Activated CD4-positive, alpha-beta T cell treated with anti-CD3 and anti-CD28 coated beads, Interleukin-10, Interleukin-2, amounts not matched to agents 100 ng/mL and 50 ng/mL, durations not matched to agents 16 hours and 8 hours (primary cell): ENCODE measurements around the gene PRPF18.
A peak's percentile ranks its signal among the peaks of the same experiment; 100 is the strongest.

ENCODE experiments used
- DNase-seq: peaks from one replicate; pipeline ENCODE4 v3.0.0-alpha.2; 2020

The PRPF18 gene

GRCh38 chr10:13644866-13645265 is 58.1 kb downstream of the PRPF18 start:
- no peak for DNase-seq

- DNase-seq: no peak
These were observed 61.7 kb downstream of the PRPF18 start for GRCh38 chr10:13648425-13648824.

- DNase-seq: no peak
These were observed 63.2 kb downstream of the PRPF18 start for GRCh38 chr10:13649844-13650520.

- DNase-seq: no peak
These were observed 64.2 kb downstream of the PRPF18 start for GRCh38 chr10:13650961-13651360.

DNA sequence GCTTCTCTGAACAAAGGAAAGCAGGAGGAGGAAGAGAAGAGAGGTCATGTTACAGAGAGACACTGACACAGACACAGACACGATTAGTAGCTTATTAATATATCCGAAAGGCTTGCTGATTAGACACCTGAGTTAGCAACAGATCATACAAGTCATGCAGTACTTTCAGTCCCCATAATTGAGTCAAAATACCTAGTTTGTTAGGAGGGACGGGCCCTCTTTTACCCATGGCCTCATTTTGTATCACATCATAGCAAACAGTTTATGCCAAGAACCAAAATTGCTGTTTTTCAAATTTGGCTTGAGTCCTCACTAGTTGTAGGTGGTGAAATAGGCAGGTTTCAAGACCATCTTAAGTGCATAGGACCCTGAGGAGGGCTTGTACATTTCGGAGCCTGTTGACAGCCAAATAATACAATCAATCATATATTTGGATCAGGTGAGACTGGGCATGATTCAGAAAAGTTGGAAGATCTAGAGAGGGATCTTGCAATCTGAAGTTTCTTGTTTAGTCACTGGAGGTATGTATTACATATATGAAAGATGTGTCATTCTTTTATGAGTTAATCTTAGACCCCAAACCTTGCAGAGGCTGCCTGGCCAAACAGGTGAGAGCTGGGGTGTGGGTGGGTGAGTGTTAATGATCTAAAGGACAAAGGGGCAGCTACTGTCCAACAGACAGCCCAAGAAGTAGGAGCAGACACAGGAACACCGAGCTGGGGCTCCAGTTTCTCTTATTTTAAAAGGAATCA is 65.4 kb downstream of the PRPF18 start:
- no peak for DNase-seq

GRCh38 chr10:13652860-13653259 is 66.1 kb downstream of the PRPF18 start:
- no peak for DNase-seq

DNA sequence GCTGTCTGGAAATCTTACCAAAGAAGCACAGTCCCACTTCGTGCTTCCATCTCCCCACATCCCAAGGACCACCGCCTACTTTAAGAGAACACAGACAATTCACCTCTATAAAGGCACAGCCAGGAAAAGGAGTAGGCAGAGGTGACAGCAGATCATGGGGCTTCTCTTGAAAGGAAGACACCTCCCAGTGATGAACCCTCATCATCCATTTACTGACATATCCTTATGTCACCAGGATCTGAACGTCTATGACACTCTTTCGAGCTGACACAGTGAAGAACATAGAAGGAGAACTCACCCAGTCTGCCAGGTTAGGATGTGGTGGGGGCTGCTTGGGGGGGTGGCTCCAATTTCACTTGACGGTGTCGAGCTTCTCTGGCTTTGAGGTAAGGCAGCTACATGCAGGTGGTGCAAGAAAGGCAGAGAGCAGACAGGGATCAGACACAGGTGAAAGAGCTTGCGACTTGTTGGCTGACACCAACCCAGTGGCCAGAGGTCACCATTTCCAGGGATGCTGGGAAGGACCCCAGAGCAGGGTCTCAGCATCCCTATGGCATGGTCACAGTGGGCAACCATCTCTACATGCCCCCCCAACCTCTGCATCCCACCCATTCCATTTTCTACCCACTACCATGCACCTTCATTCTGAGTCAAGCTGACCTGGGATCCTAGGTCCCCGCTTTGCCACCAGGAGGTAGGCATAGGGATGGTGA is 67.5 kb downstream of the PRPF18 start:
- DNase-seq: no peak

- no peak for DNase-seq
These were observed 68.1 kb downstream of the PRPF18 start for GRCh38 chr10:13654846-13655245.

DNA sequence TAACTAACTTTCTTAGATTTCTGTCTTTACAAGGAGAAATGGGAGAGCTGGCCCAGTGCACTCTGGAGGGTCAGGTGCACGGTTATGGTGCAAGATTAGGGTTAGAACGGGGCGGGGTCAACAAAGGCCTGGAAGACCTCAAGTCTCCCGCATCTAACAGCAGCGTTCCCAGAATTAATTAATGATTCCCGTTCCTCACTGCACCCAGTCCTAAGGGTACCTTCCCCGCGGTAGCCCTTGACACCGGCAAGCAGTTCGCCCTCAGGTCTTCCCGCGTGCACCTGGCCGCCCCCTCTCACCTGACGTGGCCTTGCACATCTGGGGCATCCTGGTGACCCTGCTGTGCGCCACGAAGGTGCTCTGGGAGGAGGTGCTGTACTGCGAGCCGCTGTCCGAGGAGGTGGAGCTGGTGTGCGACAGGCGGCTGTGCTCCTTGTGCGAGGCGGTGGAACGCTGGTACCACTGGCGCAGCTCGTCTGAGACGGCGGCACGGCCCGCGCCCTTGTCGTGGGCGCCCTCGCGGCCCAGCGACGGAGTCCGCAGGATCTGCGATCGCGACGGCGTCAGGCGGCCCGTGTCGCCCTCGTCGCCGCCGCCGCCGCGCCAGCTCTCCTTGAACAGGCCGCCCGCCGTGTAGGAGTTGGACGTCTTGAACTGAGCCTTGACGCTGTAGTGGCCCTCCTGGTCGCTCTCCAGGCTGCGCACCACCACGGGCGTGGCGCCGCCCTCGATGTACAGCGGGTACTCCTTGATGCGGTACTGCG is 69.8 kb downstream of the PRPF18 start:
- DNase-seq: no peak

DNA sequence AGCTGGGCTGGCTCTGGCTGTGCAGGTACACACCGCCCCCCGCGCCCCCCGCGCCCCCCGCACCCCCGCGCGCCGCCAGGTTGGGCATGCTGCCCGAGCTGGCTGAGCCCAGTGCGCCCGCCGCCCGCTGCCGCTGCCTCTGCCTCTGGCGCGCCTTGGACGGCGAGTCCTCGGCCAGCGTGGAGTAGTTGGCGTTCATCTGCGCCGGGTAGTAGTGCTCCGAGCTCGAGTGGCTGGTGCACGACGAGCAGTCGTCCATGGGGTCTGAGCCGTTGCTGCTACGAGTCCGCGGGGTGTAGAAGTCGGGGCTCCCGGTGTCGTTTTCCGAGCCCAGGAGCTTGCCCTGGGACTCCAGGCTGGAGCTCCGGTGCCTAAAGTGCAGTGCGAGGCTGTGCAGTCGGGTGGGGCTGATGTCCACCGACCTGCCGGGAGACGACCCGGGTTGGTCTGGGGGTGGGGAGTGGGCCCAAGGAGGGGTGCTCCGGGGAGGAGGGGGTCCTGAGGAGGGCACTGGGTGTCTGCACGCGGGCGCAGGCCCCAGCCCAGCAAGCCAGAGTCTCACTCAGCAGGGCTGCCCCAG is 70.4 kb downstream of the PRPF18 start:
- DNase-seq: no peak

DNA sequence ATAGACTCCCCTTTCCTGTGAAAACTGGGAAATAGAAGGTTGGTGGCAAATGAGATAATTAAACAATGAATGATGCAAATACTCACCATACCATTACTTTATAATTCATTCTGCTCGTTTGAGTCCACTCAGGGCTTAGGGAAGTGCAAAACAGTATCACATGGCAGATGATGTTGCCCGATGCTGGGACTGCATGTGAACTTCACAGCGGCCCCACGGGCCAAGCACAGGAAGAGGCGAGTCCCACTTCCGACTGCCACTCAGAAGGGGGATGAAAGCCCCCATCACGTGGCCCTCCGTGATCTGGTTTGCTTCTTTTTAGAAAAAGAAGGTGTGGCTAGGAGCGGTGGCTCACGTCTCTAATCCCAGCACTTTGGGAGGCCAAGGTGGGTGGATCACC is 71.5 kb downstream of the PRPF18 start:
- peak; percentile 14 for DNase-seq

DNA sequence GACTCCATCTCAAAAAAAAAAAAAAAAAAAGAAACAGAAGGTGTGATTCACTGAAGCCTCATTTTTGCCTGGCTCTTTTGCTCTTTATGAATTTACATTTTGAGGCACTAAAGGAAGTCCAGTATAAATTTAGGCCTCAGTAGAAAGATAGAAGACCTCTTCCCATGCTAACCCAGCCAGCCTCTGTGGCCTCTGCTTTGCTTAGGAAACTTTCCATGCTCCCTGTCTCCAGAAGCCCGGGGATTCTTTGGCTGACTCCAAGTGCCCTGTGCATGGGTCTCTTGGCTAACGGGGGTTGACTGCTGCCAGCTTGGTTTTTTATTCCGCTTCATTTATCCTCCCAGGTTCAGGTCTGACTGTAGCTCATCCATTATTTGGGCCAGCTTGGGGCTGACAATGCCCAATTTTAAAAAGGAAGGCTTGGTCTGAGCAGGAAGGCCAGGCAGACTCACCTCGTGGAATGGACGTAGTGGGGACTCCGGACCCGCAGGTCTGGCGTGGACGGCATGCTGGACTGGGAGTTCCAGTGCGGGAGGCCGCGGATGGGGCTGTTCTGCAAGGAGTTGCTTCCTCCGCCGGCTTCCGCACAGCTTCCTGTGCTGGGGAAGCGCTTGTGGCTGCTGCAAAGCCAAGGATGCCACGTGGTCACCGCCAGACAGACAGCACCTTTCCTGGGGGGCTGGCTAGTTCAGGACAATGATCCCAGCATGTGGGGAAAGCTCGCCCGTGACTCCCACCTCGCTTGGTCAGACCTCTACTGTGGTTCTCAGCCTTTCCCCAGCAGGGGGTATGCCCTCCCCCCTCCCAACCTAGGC is 72.3 kb downstream of the PRPF18 start:
- no peak for DNase-seq

GRCh38 chr10:13659887-13660550 is 73.3 kb downstream of the PRPF18 start:
- peak; percentile 61 for DNase-seq

GRCh38 chr10:13660551-13660920 is 73.8 kb downstream of the PRPF18 start:
- DNase-seq: no peak

DNA sequence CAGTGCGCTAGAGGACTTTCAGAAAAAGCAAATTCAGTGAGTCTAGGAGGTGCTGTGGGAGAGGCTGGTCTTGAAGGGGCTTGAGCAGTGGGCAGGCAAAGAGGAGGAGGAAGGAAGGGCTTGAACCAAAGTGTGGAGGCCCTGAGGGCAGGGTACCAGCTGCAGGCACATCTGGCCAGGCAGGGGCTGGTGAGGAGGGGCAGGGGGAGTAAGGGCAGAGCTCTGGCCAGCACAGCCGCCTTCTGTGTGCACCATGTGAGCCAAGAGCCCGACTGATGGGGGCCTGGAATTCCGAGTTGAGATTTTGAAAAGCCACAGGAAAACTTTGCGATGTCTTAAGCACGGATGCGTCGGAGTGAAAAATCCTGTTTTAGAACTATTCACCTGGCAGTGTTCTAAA is 74.5 kb downstream of the PRPF18 start:
- no peak for DNase-seq

- DNase-seq: no peak
These were observed 78.9 kb downstream of the PRPF18 start for GRCh38 chr10:13665516-13666262.

- no peak for DNase-seq
These were observed 81.4 kb downstream of the PRPF18 start for GRCh38 chr10:13668126-13668525.

DNA sequence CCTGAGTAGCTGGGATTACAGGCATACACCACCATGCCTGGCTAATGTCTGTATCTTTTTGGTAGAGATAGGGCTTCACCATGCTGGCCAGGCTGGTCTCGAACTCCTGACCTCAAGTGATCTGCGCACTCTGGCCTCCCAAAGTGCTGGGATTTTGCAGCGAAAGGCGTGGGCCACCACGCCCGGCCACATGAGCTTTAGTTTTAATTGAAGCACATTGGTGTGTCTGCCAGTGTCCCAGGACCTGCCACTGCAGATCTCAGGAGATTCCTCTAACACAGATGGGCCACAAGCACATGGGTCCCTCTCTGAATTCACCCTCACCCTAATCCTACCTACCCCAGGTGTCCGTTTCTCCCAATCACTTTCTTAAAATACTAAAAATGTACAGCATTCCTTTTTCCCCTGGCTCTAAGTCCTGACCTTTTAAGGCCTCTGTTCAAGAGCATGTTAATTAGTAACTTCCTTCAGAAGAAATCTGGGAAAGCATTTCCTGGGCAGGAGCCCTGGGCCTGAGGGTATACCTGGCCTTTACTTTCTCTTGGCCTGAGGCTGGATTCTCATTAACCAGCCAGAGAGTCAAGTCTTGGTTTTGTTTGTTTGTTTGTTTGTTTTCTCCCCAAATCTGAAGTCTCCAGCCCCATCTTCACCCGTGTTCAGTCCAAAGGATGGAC is 82.6 kb downstream of the PRPF18 start:
- no peak for DNase-seq

DNA sequence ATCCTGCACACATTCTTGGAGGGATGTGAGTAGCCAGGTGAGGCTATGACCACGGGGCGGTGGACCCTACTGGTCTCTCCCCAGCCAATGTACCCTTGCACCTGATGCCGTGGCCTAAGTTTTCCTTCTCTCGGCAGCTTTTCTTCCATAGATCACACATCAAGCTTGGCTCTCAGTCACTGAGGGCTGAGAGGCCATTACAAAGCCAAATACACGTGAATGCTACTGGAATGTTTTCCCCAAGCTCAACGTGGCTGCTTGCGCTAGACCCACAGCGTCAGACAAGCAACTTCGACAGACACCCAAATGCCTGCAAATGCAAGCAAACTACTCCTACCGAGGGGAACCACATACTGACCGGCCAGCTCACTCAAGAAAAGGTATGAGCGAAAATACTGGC is 83.1 kb downstream of the PRPF18 start:
- no peak for DNase-seq

DNA sequence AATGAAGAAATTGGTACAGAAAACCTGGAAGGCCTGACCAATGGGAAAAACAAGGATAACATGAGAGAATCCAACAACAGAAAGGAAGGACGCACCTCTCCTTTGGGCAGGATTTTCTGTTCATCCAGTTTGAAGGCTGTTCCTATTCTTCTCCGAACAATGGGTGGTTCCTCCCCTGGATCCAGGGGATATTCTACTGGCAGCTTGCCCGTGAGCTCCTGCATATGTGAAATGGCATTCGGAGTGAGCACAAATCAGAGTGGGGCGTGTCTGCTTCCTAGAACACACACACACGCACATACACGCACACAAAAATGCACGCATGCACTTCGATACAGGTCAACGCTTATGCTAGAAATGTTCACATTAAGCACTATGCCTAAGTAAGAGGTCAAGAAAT is 83.5 kb downstream of the PRPF18 start:
- DNase-seq: no peak
